Measurements from ENCODE around the gene LIMS1. TPM values are rescaled to one million over a fixed set of nuclear protein-coding genes. Genes with fewer than 3 reads are reported as not detected.
"Not testable (repeated sequence)": the region's sequence is repeated elsewhere in the genome, so short reads cannot be mapped to it uniquely, and the experiment has no call there.

The LIMS1 gene
- total and polyA plus RNA-seq, 2 donors (not counting 1 experiment from before 2014, with no cell fraction given), result 14.0 to 22.1 TPM

DNA sequence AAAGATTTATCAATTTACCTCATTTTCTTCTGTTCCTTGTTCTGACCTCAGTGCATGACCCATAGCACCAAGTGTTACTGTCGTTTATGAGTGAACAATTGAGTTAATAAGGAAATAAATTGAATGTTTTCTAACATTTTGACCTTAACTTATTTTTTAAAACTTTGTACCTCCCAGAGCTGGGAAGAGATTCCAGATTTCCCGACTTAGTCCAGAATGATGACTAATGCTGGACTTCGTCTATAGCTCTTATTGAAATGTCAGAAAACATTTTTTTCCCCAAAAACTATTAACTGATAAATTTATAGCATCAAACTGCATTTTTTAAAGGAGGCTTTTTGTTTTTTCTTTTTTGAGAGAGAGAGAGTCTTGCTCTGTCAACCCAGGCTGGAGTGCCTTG, 21.8 kb upstream of the LIMS1 start:
- H2AFZ ChIP-seq (ENCODE audit: insufficient read depth, low read depth, low read length, poor library complexity, severe bottlenecking); H3K9me3 ChIP-seq (ENCODE audit: control extremely low read depth in 1 of 3, control insufficient read depth in 2 of 3, insufficient read depth in 1 of 3, low read length in 2 of 3); ATAC-seq (ENCODE audit: low read depth); H3K27me3 ChIP-seq (replicated peaks in 1 of 4; ENCODE audit: control extremely low read depth in 1 of 4, control insufficient read depth in 3 of 4, insufficient read depth in 4 of 4, low read length in 3 of 4); DNase-seq; H3K4me1 Mint-ChIP-seq; H3K9ac ChIP-seq (ENCODE audit: low read length); H3K27me3 Mint-ChIP-seq; H3K36me3 ChIP-seq (replicated peaks in 1 of 2; ENCODE audit: control extremely low read depth in 1 of 2, control insufficient read depth in 1 of 2, extremely low read depth in 1 of 2, insufficient read depth in 2 of 2, low read length in 1 of 2); intact Hi-C loops (cut with micrococcal nuclease); H3K27ac ChIP-seq (ENCODE audit: low read length in 2 of 2); POLR2A ChIA-PET; H3K4me3 ChIP-seq (ENCODE audit: control extremely low read depth in 1 of 5, extremely low read depth in 1 of 5, insufficient read depth in 1 of 5, low read depth in 2 of 5, low read length in 4 of 5); H3K4me2 ChIP-seq (replicated peaks; ENCODE audit: low read depth, low read length, poor library complexity, severe bottlenecking); H3K27ac Mint-ChIP-seq; H3K9me3 Mint-ChIP-seq (ENCODE audit: insufficient read depth); H3K79me2 ChIP-seq (ENCODE audit: control insufficient read depth, insufficient read depth, low read length); H4K20me1 ChIP-seq (ENCODE audit: control insufficient read depth, insufficient read depth, low read length, poor library complexity, severe bottlenecking); H3K4me3 Mint-ChIP-seq; H3K4me1 ChIP-seq (ENCODE audit: control insufficient read depth in 2 of 2, insufficient read depth in 2 of 2, low read length in 2 of 2): not testable (repeated sequence)
- no CpG with 5 or more reads among the region's 3 CpGs for WGBS (ENCODE audit: insufficient coverage)
- CTCF ChIA-PET, result interaction anchor here (1.2 kb wide), 1 partner anchor 124 kb away, joined by 3 read pairs; no protein-coding TSS in a partner anchor

DNA sequence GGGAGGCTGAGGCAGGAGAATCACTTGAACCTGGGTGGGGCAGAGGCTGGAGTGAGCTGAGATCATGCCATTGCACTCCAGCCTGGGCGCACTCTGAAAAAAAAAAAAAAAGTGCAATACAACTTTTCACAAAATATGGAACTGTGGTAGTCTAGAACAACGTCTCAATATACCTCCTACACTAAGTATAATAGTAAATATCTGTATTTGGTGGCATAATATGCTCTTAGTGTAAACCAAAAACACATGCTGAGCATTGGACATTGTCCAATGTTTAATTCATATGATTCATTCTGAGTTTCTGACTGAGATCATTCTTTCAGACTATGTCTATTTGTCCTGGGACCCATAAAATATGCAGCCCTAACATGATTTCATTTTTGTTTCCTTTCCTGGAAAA, 19.8 kb upstream of the LIMS1 start:
- CTCF ChIA-PET, H3K4me3 Mint-ChIP-seq, H3K4me1 Mint-ChIP-seq: not testable (repeated sequence)

DNA sequence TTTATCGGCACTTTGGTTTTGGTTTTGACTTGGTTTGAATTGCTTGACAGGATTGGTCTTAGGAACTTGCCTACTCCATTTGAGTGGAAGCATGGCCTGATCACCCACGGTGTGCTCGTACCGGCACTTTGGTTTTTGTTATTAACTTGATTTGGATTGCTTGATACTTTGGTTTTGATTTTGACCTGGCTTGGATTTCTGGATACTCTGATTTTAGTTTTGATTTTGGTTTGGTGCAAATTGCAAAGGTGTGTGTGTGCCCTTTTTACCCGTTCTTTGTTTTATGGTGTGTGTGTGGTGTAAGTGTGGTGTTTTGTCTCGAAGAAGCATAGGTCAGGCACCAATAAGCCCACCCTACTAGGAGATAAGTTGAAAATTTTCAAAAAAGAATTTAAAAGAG, 9.6 kb upstream of the LIMS1 start:
- POLR2A ChIA-PET; H3K4me1 ChIP-seq (ENCODE audit: control insufficient read depth in 2 of 2, insufficient read depth in 2 of 2, low read length in 2 of 2); H3K9me3 ChIP-seq (ENCODE audit: control extremely low read depth in 1 of 3, control insufficient read depth in 2 of 3, insufficient read depth in 1 of 3, low read length in 2 of 3); DNase-seq; H3K27me3 Mint-ChIP-seq; H3K27me3 ChIP-seq (replicated peaks in 1 of 4; ENCODE audit: control extremely low read depth in 1 of 4, control insufficient read depth in 3 of 4, insufficient read depth in 4 of 4, low read length in 3 of 4); intact Hi-C loops (cut with micrococcal nuclease); CTCF ChIA-PET; H2AFZ ChIP-seq (ENCODE audit: insufficient read depth, low read depth, low read length, poor library complexity, severe bottlenecking); H3K9ac ChIP-seq (ENCODE audit: low read length); H3K27ac Mint-ChIP-seq; H3K9me3 Mint-ChIP-seq (ENCODE audit: insufficient read depth); H3K4me2 ChIP-seq (replicated peaks; ENCODE audit: low read depth, low read length, poor library complexity, severe bottlenecking); H3K36me3 ChIP-seq (replicated peaks in 1 of 2; ENCODE audit: control extremely low read depth in 1 of 2, control insufficient read depth in 1 of 2, extremely low read depth in 1 of 2, insufficient read depth in 2 of 2, low read length in 1 of 2); H3K27ac ChIP-seq (ENCODE audit: low read length in 2 of 2); H3K4me3 ChIP-seq (ENCODE audit: control extremely low read depth in 1 of 5, extremely low read depth in 1 of 5, insufficient read depth in 1 of 5, low read depth in 2 of 5, low read length in 4 of 5); H3K4me3 Mint-ChIP-seq; H3K4me1 Mint-ChIP-seq; ATAC-seq (ENCODE audit: low read depth); H4K20me1 ChIP-seq (ENCODE audit: control insufficient read depth, insufficient read depth, low read length, poor library complexity, severe bottlenecking); H3K79me2 ChIP-seq (ENCODE audit: control insufficient read depth, insufficient read depth, low read length): not testable (repeated sequence)
- no CpG with 5 or more reads among the region's 6 CpGs for WGBS (ENCODE audit: insufficient coverage)

More for the DNA sequence above, 19.8 kb upstream of the LIMS1 start:
- H2AFZ ChIP-seq (ENCODE audit: insufficient read depth, low read depth, low read length, poor library complexity, severe bottlenecking); H3K36me3 ChIP-seq (replicated peaks in 1 of 2; ENCODE audit: control extremely low read depth in 1 of 2, control insufficient read depth in 1 of 2, extremely low read depth in 1 of 2, insufficient read depth in 2 of 2, low read length in 1 of 2); intact Hi-C loops (cut with micrococcal nuclease); DNase-seq; H3K9me3 ChIP-seq (ENCODE audit: control extremely low read depth in 1 of 3, control insufficient read depth in 2 of 3, insufficient read depth in 1 of 3, low read length in 2 of 3); H3K27me3 Mint-ChIP-seq; H3K4me2 ChIP-seq (replicated peaks; ENCODE audit: low read depth, low read length, poor library complexity, severe bottlenecking); H3K9ac ChIP-seq (ENCODE audit: low read length); H3K27me3 ChIP-seq (replicated peaks in 1 of 4; ENCODE audit: control extremely low read depth in 1 of 4, control insufficient read depth in 3 of 4, insufficient read depth in 4 of 4, low read length in 3 of 4); POLR2A ChIA-PET; H3K4me3 ChIP-seq (ENCODE audit: control extremely low read depth in 1 of 5, extremely low read depth in 1 of 5, insufficient read depth in 1 of 5, low read depth in 2 of 5, low read length in 4 of 5); H4K20me1 ChIP-seq (ENCODE audit: control insufficient read depth, insufficient read depth, low read length, poor library complexity, severe bottlenecking); H3K79me2 ChIP-seq (ENCODE audit: control insufficient read depth, insufficient read depth, low read length); H3K9me3 Mint-ChIP-seq (ENCODE audit: insufficient read depth); ATAC-seq (ENCODE audit: low read depth); H3K4me1 ChIP-seq (ENCODE audit: control insufficient read depth in 2 of 2, insufficient read depth in 2 of 2, low read length in 2 of 2); H3K27ac ChIP-seq (ENCODE audit: low read length in 2 of 2); H3K27ac Mint-ChIP-seq: not testable (repeated sequence)
- WGBS (ENCODE audit: insufficient coverage), result no CpG with 5 or more reads among the region's 2 CpGs

DNA sequence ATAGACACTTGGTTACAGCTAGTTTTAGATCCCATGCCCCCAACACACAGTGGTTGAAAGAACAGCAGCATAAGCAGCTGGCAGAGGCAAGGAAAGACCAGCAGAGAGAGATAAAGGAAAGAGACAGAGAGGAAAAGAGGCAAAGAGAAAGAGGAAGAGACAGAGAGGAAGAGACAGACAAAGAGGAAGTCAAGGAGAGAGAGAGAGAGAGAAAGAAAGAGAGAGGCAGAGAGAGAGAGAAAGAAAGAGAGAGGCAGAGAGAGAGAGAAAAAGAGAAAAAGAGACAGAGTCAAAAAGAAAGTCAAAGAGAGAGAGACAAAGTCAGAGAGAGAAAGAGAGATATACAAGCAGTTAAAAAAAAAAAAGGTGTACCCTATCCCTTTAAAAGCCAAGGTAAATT, 9.0 kb upstream of the LIMS1 start:
- H3K4me2 ChIP-seq (replicated peaks; ENCODE audit: low read depth, low read length, poor library complexity, severe bottlenecking); CTCF ChIA-PET; H3K9me3 Mint-ChIP-seq (ENCODE audit: insufficient read depth); H3K27me3 Mint-ChIP-seq; H3K9ac ChIP-seq (ENCODE audit: low read length); H4K20me1 ChIP-seq (ENCODE audit: control insufficient read depth, insufficient read depth, low read length, poor library complexity, severe bottlenecking); intact Hi-C loops (cut with micrococcal nuclease); ATAC-seq (ENCODE audit: low read depth); H3K4me1 ChIP-seq (ENCODE audit: control insufficient read depth in 2 of 2, insufficient read depth in 2 of 2, low read length in 2 of 2); H3K9me3 ChIP-seq (ENCODE audit: control extremely low read depth in 1 of 3, control insufficient read depth in 2 of 3, insufficient read depth in 1 of 3, low read length in 2 of 3); H3K79me2 ChIP-seq (ENCODE audit: control insufficient read depth, insufficient read depth, low read length); H3K4me3 Mint-ChIP-seq; POLR2A ChIA-PET; H3K27ac Mint-ChIP-seq; H3K4me3 ChIP-seq (ENCODE audit: control extremely low read depth in 1 of 5, extremely low read depth in 1 of 5, insufficient read depth in 1 of 5, low read depth in 2 of 5, low read length in 4 of 5); H3K27ac ChIP-seq (ENCODE audit: low read length in 2 of 2); DNase-seq; H3K36me3 ChIP-seq (replicated peaks in 1 of 2; ENCODE audit: control extremely low read depth in 1 of 2, control insufficient read depth in 1 of 2, extremely low read depth in 1 of 2, insufficient read depth in 2 of 2, low read length in 1 of 2); H3K27me3 ChIP-seq (replicated peaks in 1 of 4; ENCODE audit: control extremely low read depth in 1 of 4, control insufficient read depth in 3 of 4, insufficient read depth in 4 of 4, low read length in 3 of 4); H2AFZ ChIP-seq (ENCODE audit: insufficient read depth, low read depth, low read length, poor library complexity, severe bottlenecking): not testable (repeated sequence)
- H3K4me1 Mint-ChIP-seq, result peaks cover 12% of the 10 kb centered on the region

Measured in B cell (primary cell).